Measurements from ENCODE around the gene FGA. TPM values are rescaled to one million over a fixed set of nuclear protein-coding genes. Genes with fewer than 3 reads are reported as not detected.

FGA gene
- total RNA-seq, 2 experiments from 2014 or later = not detected

DNA sequence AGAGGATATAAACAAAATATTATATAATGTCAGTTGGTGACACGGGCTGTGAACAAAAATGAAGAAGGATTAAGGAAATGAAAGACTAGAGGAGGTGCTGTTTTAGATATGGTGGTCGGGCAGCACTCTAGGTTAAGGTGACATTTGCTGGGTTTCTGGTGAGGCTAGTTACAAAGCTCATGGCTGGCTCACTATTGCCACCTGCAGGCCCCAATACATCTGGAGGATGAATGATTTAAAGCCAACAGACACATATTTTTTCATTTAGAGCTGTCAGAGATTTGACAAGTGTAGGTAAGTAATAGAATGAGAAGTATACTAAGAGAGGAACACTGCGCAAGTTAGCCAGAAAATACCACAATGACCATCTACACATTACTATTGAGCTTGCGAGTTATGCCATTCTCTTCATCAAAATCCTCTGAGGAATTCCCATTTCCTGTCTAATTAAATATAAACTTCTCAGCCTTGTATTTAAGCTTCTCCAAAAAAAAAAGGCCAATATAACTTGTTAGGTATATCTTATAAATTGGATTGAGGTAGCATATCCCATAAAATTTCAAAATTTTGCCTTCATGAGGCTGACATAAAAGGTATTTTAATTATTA, 28.3 kb upstream of the FGA start:
- Mint-ChIP-seq H3K4me1 (ENCODE audit: low read depth) (peaks cover 7% of the 10 kb centered on the region), H3K36me3 (ENCODE audit: low read depth) (no peaks in the 10 kb centered on the region), H3K4me3 (no peak overlapping the region), H3K27ac (no peak overlapping the region), H3K27me3 (peaks cover 4% of the 10 kb centered on the region), H3K9me3 (no peaks in the 10 kb centered on the region)
- CTCF ChIA-PET = interaction anchor here (0.8 to 10.8 kb wide), 17 partner anchors 8 to 290 kb away, joined by 3 to 209 read pairs (median 5); partner anchors contain the start of genes FGB and PLRG1
- DNase-seq (peak; percentile 86), ATAC-seq (peak; percentile 81)
- intact Hi-C loops (cut with micrococcal nuclease) = loop anchor here (2.0 kb wide), 2 partner anchors 60 to 68 kb away; partner anchors contain the start of gene PLRG1
- TF ChIP-seq, protein P1, sequence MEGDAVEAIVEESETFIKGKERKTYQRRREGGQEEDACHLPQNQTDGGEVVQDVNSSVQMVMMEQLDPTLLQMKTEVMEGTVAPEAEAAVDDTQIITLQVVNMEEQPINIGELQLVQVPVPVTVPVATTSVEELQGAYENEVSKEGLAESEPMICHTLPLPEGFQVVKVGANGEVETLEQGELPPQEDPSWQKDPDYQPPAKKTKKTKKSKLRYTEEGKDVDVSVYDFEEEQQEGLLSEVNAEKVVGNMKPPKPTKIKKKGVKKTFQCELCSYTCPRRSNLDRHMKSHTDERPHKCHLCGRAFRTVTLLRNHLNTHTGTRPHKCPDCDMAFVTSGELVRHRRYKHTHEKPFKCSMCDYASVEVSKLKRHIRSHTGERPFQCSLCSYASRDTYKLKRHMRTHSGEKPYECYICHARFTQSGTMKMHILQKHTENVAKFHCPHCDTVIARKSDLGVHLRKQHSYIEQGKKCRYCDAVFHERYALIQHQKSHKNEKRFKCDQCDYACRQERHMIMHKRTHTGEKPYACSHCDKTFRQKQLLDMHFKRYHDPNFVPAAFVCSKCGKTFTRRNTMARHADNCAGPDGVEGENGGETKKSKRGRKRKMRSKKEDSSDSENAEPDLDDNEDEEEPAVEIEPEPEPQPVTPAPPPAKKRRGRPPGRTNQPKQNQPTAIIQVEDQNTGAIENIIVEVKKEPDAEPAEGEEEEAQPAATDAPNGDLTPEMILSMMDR (IDR thresholded peaks at IDR 0.05) = peak; percentile 56
- POLR2A ChIA-PET = interaction anchor here (1.0 kb wide), 1 partner anchor 69 kb away, joined by 4 read pairs; the partner anchor contains the start of gene PLRG1

DNA sequence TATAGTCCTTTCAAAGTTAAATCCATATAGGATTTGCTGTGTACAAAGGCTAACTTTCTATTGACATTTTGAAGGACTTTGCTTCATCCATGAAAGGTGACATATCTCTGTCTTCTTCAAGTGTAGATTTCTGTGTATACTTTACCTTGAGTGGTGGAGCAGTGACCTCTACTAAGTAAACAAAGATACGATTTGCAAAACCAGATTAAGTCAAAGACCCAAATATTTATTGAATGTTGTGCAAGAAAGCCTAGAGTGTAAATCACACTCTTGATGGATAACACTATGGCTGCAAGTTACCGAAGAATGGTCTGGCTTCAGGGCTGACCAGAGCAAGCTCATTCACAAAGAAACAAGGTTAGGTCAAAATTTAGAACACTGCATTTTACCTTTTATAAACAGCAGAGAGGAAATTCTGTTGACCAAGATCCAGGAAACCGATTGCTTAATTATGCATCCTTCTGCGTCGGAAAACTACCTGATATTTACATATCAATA, 27.3 kb upstream of the FGA start:
- no peaks in the 10 kb centered on the region for H3K9me3 Mint-ChIP-seq
- no peak overlapping the region for H3K4me3 Mint-ChIP-seq
- ChIA-PET CTCF (interaction anchor here (0.7 to 10.8 kb wide), 10 partner anchors 9 to 111 kb away, joined by 3 to 209 read pairs (median 4); partner anchors contain the start of gene PLRG1), POLR2A (no interaction called here)
- H3K4me1 Mint-ChIP-seq (ENCODE audit: low read depth) = peaks cover 7% of the 10 kb centered on the region
- TF ChIP-seq, protein P1 (IDR thresholded peaks at IDR 0.05) = no peak
- intact Hi-C loops (cut with micrococcal nuclease) = loop anchor here (2.0 kb wide), 2 partner anchors 59 to 67 kb away; partner anchors contain the start of gene PLRG1
- ATAC-seq (no peak), DNase-seq (no peak)
- H3K27me3 Mint-ChIP-seq = peaks cover 4% of the 10 kb centered on the region
- H3K27ac Mint-ChIP-seq = no peak overlapping the region
- H3K36me3 Mint-ChIP-seq (ENCODE audit: low read depth) = no peaks in the 10 kb centered on the region

DNA sequence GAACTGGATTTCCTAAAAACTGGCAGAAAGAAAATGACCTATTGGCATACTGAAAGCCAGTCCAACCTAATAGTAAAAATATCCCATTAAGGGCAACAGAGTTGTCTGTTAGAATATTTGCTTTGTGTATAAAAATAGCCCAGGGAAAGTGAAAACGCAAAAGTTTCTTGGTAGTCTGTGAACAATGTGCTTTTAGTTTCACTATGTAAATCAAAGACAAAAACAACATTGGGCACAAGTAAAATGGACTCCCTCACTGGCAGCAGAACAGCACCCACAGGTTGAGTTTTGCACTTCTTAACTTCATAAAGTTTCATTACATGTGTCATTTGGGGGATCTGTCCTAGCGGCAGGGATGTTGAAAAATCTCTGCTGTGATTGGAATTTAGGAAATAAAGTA, 26.2 kb upstream of the FGA start:
- Mint-ChIP-seq H3K4me3 (no peak overlapping the region), H3K9me3 (no peaks in the 10 kb centered on the region), H3K27ac (no peak overlapping the region), H3K27me3 (peaks cover 5% of the 10 kb centered on the region), H3K4me1 (ENCODE audit: low read depth) (peaks cover 7% of the 10 kb centered on the region), H3K36me3 (ENCODE audit: low read depth) (no peaks in the 10 kb centered on the region)
- no peak for DNase-seq
- POLR2A ChIA-PET = no interaction called here
- peak; percentile 53 for ATAC-seq
- TF ChIP-seq, protein P1 (IDR thresholded peaks at IDR 0.05) = no peak
- CTCF ChIA-PET = interaction anchor here (0.9 to 2.3 kb wide), 3 partner anchors 58 to 66 kb away, joined by 3 to 7 read pairs (median 4); partner anchors contain the start of gene PLRG1
- intact Hi-C loops (cut with micrococcal nuclease) = no loop called here

DNA sequence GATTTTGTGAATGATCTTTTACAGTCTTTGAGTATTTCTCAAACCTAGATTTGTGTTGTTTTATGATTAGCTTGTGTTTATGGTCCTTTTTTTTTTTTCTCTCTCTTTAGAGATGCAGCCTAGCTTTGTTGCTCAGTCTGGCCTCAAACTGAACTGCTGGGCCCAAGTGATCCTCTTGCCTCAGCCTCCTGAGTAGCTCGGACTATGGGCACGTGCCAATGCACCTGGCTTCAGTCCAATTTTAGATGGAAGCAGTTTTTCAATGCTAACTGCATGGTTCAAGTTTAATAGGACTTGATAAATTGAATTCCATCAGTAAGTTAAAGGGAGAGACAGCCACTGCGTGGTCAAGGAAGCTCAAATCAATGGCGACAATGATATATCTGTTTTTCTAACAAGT, 25.7 kb upstream of the FGA start:
- TF ChIP-seq, protein P1 (IDR thresholded peaks at IDR 0.05) = no peak
- ChIA-PET CTCF (interaction anchor here (0.9 to 2.3 kb wide), 3 partner anchors 57 to 66 kb away, joined by 3 to 7 read pairs (median 4); partner anchors contain the start of gene PLRG1), POLR2A (no interaction called here)
- DNase-seq (no peak), ATAC-seq (no peak)
- Mint-ChIP-seq H3K4me3 (no peak overlapping the region), H3K27me3 (peaks cover 5% of the 10 kb centered on the region), H3K4me1 (ENCODE audit: low read depth) (peaks cover 7% of the 10 kb centered on the region), H3K27ac (no peak overlapping the region), H3K36me3 (ENCODE audit: low read depth) (no peaks in the 10 kb centered on the region), H3K9me3 (no peaks in the 10 kb centered on the region)
- intact Hi-C loops (cut with micrococcal nuclease) = no loop called here

DNA sequence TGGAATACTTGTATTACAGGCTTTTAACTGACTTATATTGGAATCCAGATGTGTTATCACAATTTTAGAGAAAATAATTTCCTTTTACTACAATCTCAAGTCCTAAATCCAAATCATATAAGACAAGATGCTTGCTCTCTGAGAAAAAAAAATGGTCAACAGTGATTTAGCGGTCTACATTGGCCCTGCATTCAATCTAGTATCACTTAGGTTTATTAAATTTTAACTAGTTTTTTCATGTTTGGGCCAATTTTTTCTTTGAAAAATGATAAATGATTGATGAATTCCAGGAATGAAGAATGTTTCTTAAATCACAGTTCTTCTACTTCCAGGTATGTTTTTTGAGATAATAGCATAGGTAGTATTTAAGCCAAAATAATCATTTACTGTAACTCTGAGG, 24.7 kb upstream of the FGA start:
- no peak overlapping the region for H3K27ac Mint-ChIP-seq
- no peaks in the 10 kb centered on the region for H3K9me3 Mint-ChIP-seq
- H3K36me3 Mint-ChIP-seq (ENCODE audit: low read depth) = no peaks in the 10 kb centered on the region
- no peak for ATAC-seq
- no peak overlapping the region for H3K4me3 Mint-ChIP-seq
- H3K4me1 Mint-ChIP-seq (ENCODE audit: low read depth) = peaks cover 7% of the 10 kb centered on the region
- ChIA-PET CTCF (interaction anchor here (1.1 to 2.3 kb wide), 3 partner anchors 11 to 65 kb away, joined by 3 to 7 read pairs (median 7); partner anchors contain the start of gene PLRG1), POLR2A (no interaction called here)
- TF ChIP-seq, protein P1 (IDR thresholded peaks at IDR 0.05) = no peak
- intact Hi-C loops (cut with micrococcal nuclease) = no loop called here
- DNase-seq = no peak
- peaks cover 5% of the 10 kb centered on the region for H3K27me3 Mint-ChIP-seq
